ENCODE results near the gene ADIG. TPM values are rescaled to one million over a fixed set of nuclear protein-coding genes. Genes with fewer than 3 reads are reported as not detected.

ADIG gene
- total and polyA plus RNA-seq, 5 donors from 2014 or later: not detected

GRCh38 chr20:38617011-38617829, 36.2 kb downstream of the ADIG start:
- H3K9me3 Mint-ChIP-seq: peaks cover 0 to 1% (median 0%) of the 10 kb centered on the region in 7 donors
- peaks cover 14% of the 10 kb centered on the region for H3K27me3 Mint-ChIP-seq
- Histone ChIP-seq H3K4me1 (ENCODE audit: control insufficient read depth, insufficient read depth, low read length, poor library complexity, severe bottlenecking) (no peaks in the 10 kb centered on the region), H3K36me3 (ENCODE audit: control insufficient read depth, insufficient read depth, low read length) (no peaks in the 10 kb centered on the region), H3K27me3 (ENCODE audit: control insufficient read depth, insufficient read depth, low read length) (peaks cover 5% of the 10 kb centered on the region), H3K4me3 (ENCODE audit: low read depth, low read length) (no peak overlapping the region), H3K9me3 (ENCODE audit: control insufficient read depth in 2 of 2, low read length in 2 of 2) (no peaks in the 10 kb centered on the region), H3K27ac (ENCODE audit: insufficient read depth, low read length, poor library complexity, severe bottlenecking) (no peak overlapping the region)
- ATAC-seq (ENCODE audit: low read depth in 2 of 2) (no peak), DNase-seq (no peak)
- H3K36me3 Mint-ChIP-seq: no peaks in the 10 kb centered on the region
- H3K27ac Mint-ChIP-seq: no peak overlapping the region
- H3K4me3 Mint-ChIP-seq: no peak overlapping the region
- H3K4me1 Mint-ChIP-seq: no peaks in the 10 kb centered on the region

- Histone ChIP-seq H3K27me3 (ENCODE audit: control insufficient read depth, insufficient read depth, low read length) (peaks cover 5% of the 10 kb centered on the region), H3K4me1 (ENCODE audit: control insufficient read depth, insufficient read depth, low read length, poor library complexity, severe bottlenecking) (no peaks in the 10 kb centered on the region), H3K9me3 (ENCODE audit: control insufficient read depth in 2 of 2, low read length in 2 of 2) (no peaks in the 10 kb centered on the region), H3K27ac (ENCODE audit: insufficient read depth, low read length, poor library complexity, severe bottlenecking) (no peak overlapping the region), H3K36me3 (ENCODE audit: control insufficient read depth, insufficient read depth, low read length) (no peaks in the 10 kb centered on the region), H3K4me3 (ENCODE audit: low read depth, low read length) (no peak overlapping the region)
- no peaks in the 10 kb centered on the region for H3K9me3 Mint-ChIP-seq
- DNase-seq (no peak), ATAC-seq (ENCODE audit: low read depth in 2 of 2) (no peak)
- H3K36me3 Mint-ChIP-seq: no peaks in the 10 kb centered on the region
- H3K4me3 Mint-ChIP-seq: no peak overlapping the region
- peaks cover 14% of the 10 kb centered on the region for H3K27me3 Mint-ChIP-seq
- H3K4me1 Mint-ChIP-seq: no peaks in the 10 kb centered on the region
- H3K27ac Mint-ChIP-seq: no peak overlapping the region
Measured at GRCh38 chr20:38617830-38618196, 36.8 kb downstream of the ADIG start.

GRCh38 chr20:38620441-38620840, 39.4 kb downstream of the ADIG start:
- no peaks in the 10 kb centered on the region for H3K36me3 ChIP-seq (ENCODE audit: control insufficient read depth, insufficient read depth, low read length)
- H3K27me3 ChIP-seq (ENCODE audit: control insufficient read depth, insufficient read depth, low read length): peaks cover 5% of the 10 kb centered on the region
- H3K4me1 ChIP-seq (ENCODE audit: control insufficient read depth, insufficient read depth, low read length, poor library complexity, severe bottlenecking): no peaks in the 10 kb centered on the region
- H3K4me3 ChIP-seq (ENCODE audit: low read depth, low read length): no peak overlapping the region
- peaks cover 0 to 4% of the 10 kb centered on the region in 2 experiments for H3K9me3 ChIP-seq (ENCODE audit: control insufficient read depth in 2 of 2, low read length in 2 of 2)
- no peak overlapping the region for H3K4me3 Mint-ChIP-seq
- peaks cover 0 to 4% (median 0%) of the 10 kb centered on the region in 7 donors for H3K9me3 Mint-ChIP-seq
- H3K36me3 Mint-ChIP-seq: peaks cover 4% of the 10 kb centered on the region
- H3K4me1 Mint-ChIP-seq: no peaks in the 10 kb centered on the region
- peaks cover 6% of the 10 kb centered on the region for H3K27me3 Mint-ChIP-seq
- H3K27ac Mint-ChIP-seq: no peak overlapping the region
- DNase-seq (no peak), ATAC-seq (ENCODE audit: low read depth in 2 of 2) (no peak)
- H3K27ac ChIP-seq (ENCODE audit: insufficient read depth, low read length, poor library complexity, severe bottlenecking): no peak overlapping the region

GRCh38 chr20:38623061-38623460, 42.1 kb downstream of the ADIG start:
- Histone ChIP-seq H3K4me3 (ENCODE audit: low read depth, low read length) (no peak overlapping the region), H3K36me3 (ENCODE audit: control insufficient read depth, insufficient read depth, low read length) (no peaks in the 10 kb centered on the region), H3K4me1 (ENCODE audit: control insufficient read depth, insufficient read depth, low read length, poor library complexity, severe bottlenecking) (no peaks in the 10 kb centered on the region), H3K27ac (ENCODE audit: insufficient read depth, low read length, poor library complexity, severe bottlenecking) (no peak overlapping the region), H3K9me3 (ENCODE audit: control insufficient read depth in 2 of 2, low read length in 2 of 2) (peaks cover 0 to 4% of the 10 kb centered on the region in 2 experiments), H3K27me3 (ENCODE audit: control insufficient read depth, insufficient read depth, low read length) (peaks cover 3% of the 10 kb centered on the region)
- Mint-ChIP-seq H3K27me3 (peaks cover 11% of the 10 kb centered on the region), H3K9me3 (peaks cover 0 to 4% (median 0%) of the 10 kb centered on the region in 7 donors), H3K4me3 (no peak overlapping the region), H3K4me1 (no peaks in the 10 kb centered on the region), H3K27ac (no peak overlapping the region), H3K36me3 (peaks cover 4% of the 10 kb centered on the region)
- ATAC-seq (ENCODE audit: low read depth in 2 of 2) (no peak), DNase-seq (no peak)

GRCh38 chr20:38624084-38624483, 43.1 kb downstream of the ADIG start:
- ATAC-seq (ENCODE audit: low read depth in 2 of 2): no peak
- Mint-ChIP-seq H3K27me3 (peaks cover 11% of the 10 kb centered on the region), H3K4me1 (no peaks in the 10 kb centered on the region), H3K9me3 (peaks cover 0 to 4% (median 0%) of the 10 kb centered on the region in 7 donors), H3K4me3 (no peak overlapping the region), H3K36me3 (peaks cover 4% of the 10 kb centered on the region), H3K27ac (no peak overlapping the region)
- Histone ChIP-seq H3K36me3 (ENCODE audit: control insufficient read depth, insufficient read depth, low read length) (no peaks in the 10 kb centered on the region), H3K27me3 (ENCODE audit: control insufficient read depth, insufficient read depth, low read length) (no peaks in the 10 kb centered on the region), H3K27ac (ENCODE audit: insufficient read depth, low read length, poor library complexity, severe bottlenecking) (no peak overlapping the region), H3K9me3 (ENCODE audit: control insufficient read depth in 2 of 2, low read length in 2 of 2) (peaks cover 0 to 4% of the 10 kb centered on the region in 2 experiments), H3K4me3 (ENCODE audit: low read depth, low read length) (no peak overlapping the region), H3K4me1 (ENCODE audit: control insufficient read depth, insufficient read depth, low read length, poor library complexity, severe bottlenecking) (no peaks in the 10 kb centered on the region)
- DNase-seq: no peak

- DNase-seq (no peak), ATAC-seq (ENCODE audit: low read depth in 2 of 2) (no peak)
- peaks cover 4% of the 10 kb centered on the region for H3K36me3 Mint-ChIP-seq
- H3K27ac ChIP-seq (ENCODE audit: insufficient read depth, low read length, poor library complexity, severe bottlenecking): no peak overlapping the region
- H3K4me1 Mint-ChIP-seq: no peaks in the 10 kb centered on the region
- no peaks in the 10 kb centered on the region for H3K36me3 ChIP-seq (ENCODE audit: control insufficient read depth, insufficient read depth, low read length)
- peaks cover 0 to 4% of the 10 kb centered on the region in 2 experiments for H3K9me3 ChIP-seq (ENCODE audit: control insufficient read depth in 2 of 2, low read length in 2 of 2)
- no peak overlapping the region for H3K4me3 Mint-ChIP-seq
- H3K4me1 ChIP-seq (ENCODE audit: control insufficient read depth, insufficient read depth, low read length, poor library complexity, severe bottlenecking): no peaks in the 10 kb centered on the region
- H3K27me3 ChIP-seq (ENCODE audit: control insufficient read depth, insufficient read depth, low read length): no peaks in the 10 kb centered on the region
- no peak overlapping the region for H3K27ac Mint-ChIP-seq
- no peak overlapping the region for H3K4me3 ChIP-seq (ENCODE audit: low read depth, low read length)
- H3K27me3 Mint-ChIP-seq: peaks cover 11% of the 10 kb centered on the region
- H3K9me3 Mint-ChIP-seq: peaks cover 0 to 4% (median 0%) of the 10 kb centered on the region in 7 donors
Measured at GRCh38 chr20:38625896-38626295, 44.9 kb downstream of the ADIG start.

- ATAC-seq (ENCODE audit: low read depth in 2 of 2) (no peak), DNase-seq (no peak)
- Histone ChIP-seq H3K27ac (ENCODE audit: insufficient read depth, low read length, poor library complexity, severe bottlenecking) (no peak overlapping the region), H3K4me3 (ENCODE audit: low read depth, low read length) (no peak overlapping the region), H3K36me3 (ENCODE audit: control insufficient read depth, insufficient read depth, low read length) (no peaks in the 10 kb centered on the region), H3K9me3 (ENCODE audit: control insufficient read depth in 2 of 2, low read length in 2 of 2) (peaks cover 0 to 4% of the 10 kb centered on the region in 2 experiments), H3K27me3 (ENCODE audit: control insufficient read depth, insufficient read depth, low read length) (no peaks in the 10 kb centered on the region), H3K4me1 (ENCODE audit: control insufficient read depth, insufficient read depth, low read length, poor library complexity, severe bottlenecking) (no peaks in the 10 kb centered on the region)
- Mint-ChIP-seq H3K27me3 (peaks cover 5% of the 10 kb centered on the region), H3K36me3 (peaks cover 4% of the 10 kb centered on the region), H3K27ac (no peak overlapping the region), H3K9me3 (peaks cover 0 to 4% (median 0%) of the 10 kb centered on the region in 7 donors), H3K4me3 (no peak overlapping the region), H3K4me1 (no peaks in the 10 kb centered on the region)
Measured at GRCh38 chr20:38626921-38627659, 46.1 kb downstream of the ADIG start.

All from CD4-positive, CD25-positive, alpha-beta regulatory T cell (primary cell).